Trophoblast cell (in vitro differentiated cells and primary cell): ENCODE data around the gene FUT7.
A peak's percentile ranks its signal among the peaks of the same experiment; 100 is the strongest.

Experiments used
- DNase-seq, 2 donors: peaks; one replicate each; pipeline ENCODE4 v3.0.0-alpha.2; 2016
- H2AFZ ChIP-seq: 2 replicates; pipeline ENCODE4 v1.6.1; 2013; ENCODE audit warnings: low read length, moderate library complexity, mild to moderate bottlenecking; ENCODE audit not compliant: insufficient read depth, poor library complexity
- H2AK5ac ChIP-seq: 2 replicates; pipeline ENCODE4 v1.6.1; 2013; ENCODE audit warnings: mild to moderate bottlenecking, low read length
- H2BK120ac ChIP-seq: 2 replicates; pipeline ENCODE4 v1.6.1; 2013; ENCODE audit warnings: low read length, mild to moderate bottlenecking, moderate library complexity; ENCODE audit not compliant: insufficient read depth, poor library complexity
- H2BK12ac ChIP-seq: 2 replicates; pipeline ENCODE4 v1.6.1; 2013; ENCODE audit warnings: mild to moderate bottlenecking, low read length, moderate library complexity
- H2BK5ac ChIP-seq: 2 replicates; pipeline ENCODE4 v1.6.1; 2013; ENCODE audit warnings: low read length, low read depth, moderate library complexity, mild to moderate bottlenecking; ENCODE audit not compliant: poor library complexity
- H3K14ac ChIP-seq: 2 replicates; pipeline ENCODE4 v1.6.1; 2013; ENCODE audit warnings: mild to moderate bottlenecking, low read length
- H3K18ac ChIP-seq: 2 replicates; pipeline ENCODE4 v1.6.1; 2013; ENCODE audit warnings: mild to moderate bottlenecking, low read length
- H3K23ac ChIP-seq: 2 replicates; pipeline ENCODE4 v1.6.1; 2013; ENCODE audit warnings: low read length
- H3K27ac ChIP-seq: 2 replicates; pipeline ENCODE4 v1.5.1; 2013; ENCODE audit warnings: low read depth, mild to moderate bottlenecking, inconsistent platforms, low read length, moderate library complexity
- H3K27me3 ChIP-seq: 2 replicates; pipeline ENCODE4 v1.6.1; 2013; ENCODE audit warnings: inconsistent platforms, mild to moderate bottlenecking, low read length, moderate library complexity; ENCODE audit not compliant: insufficient read depth
- H3K36me3 ChIP-seq, 2 experiments: 1 replicate in 1 of 2; 2 replicates in 1 of 2; pipeline ENCODE4 v1.6.1; 2013; ENCODE audit warnings: low read length in 2 of 2, mild to moderate bottlenecking in 2 of 2, moderate library complexity in 1 of 2; ENCODE audit not compliant: insufficient read depth in 2 of 2, control insufficient read depth in 1 of 2
- H3K4ac ChIP-seq: 2 replicates; pipeline ENCODE4 v1.6.1; 2013; ENCODE audit warnings: low read depth, mild to moderate bottlenecking, low read length, moderate library complexity
- H3K4me1 ChIP-seq, 2 experiments: 1 replicate in 1 of 2; 2 replicates in 1 of 2; pipeline ENCODE4 v1.6.1; 2013; ENCODE audit warnings: low read length in 2 of 2, mild to moderate bottlenecking in 2 of 2, moderate library complexity in 1 of 2; ENCODE audit not compliant: insufficient read depth in 2 of 2, control insufficient read depth in 1 of 2
- H3K4me2 ChIP-seq: 2 replicates; pipeline ENCODE4 v1.6.1; 2013; ENCODE audit warnings: inconsistent platforms, mild to moderate bottlenecking, low read length, moderate library complexity
- H3K4me3 ChIP-seq: 2 replicates; pipeline ENCODE4 v1.5.1; 2013; ENCODE audit warnings: mild to moderate bottlenecking, low read depth, low read length, inconsistent platforms
- H3K79me1 ChIP-seq: one replicate; pipeline ENCODE4 v1.6.1; 2013; ENCODE audit warnings: low read length
- H3K79me2 ChIP-seq: 2 replicates; pipeline ENCODE4 v1.6.1; 2013; ENCODE audit warnings: low read length, mild to moderate bottlenecking; ENCODE audit not compliant: control insufficient read depth, insufficient read depth, poor library complexity
- H3K9ac ChIP-seq: 2 replicates; pipeline ENCODE4 v1.6.1; 2013; ENCODE audit warnings: mild to moderate bottlenecking, low read length
- H3K9me3 ChIP-seq: 2 replicates; pipeline ENCODE4 v1.6.1; 2013; ENCODE audit warnings: low read depth, mild to moderate bottlenecking, control low read depth, inconsistent platforms, low read length; ENCODE audit not compliant: insufficient read depth
- H4K12ac ChIP-seq: 2 replicates; pipeline ENCODE4 v1.6.1; 2013; ENCODE audit warnings: low read depth, mild to moderate bottlenecking, low read length, moderate library complexity
- H4K8ac ChIP-seq: 2 replicates; pipeline ENCODE4 v1.6.1; 2013; ENCODE audit warnings: low read depth, mild to moderate bottlenecking, low read length, moderate library complexity
- H4K91ac ChIP-seq: one replicate; pipeline ENCODE4 v1.6.1; 2013; ENCODE audit warnings: low read depth, mild to moderate bottlenecking, low read length, moderate library complexity
- WGBS: extraction: QIAGEN DNeasy Blood & Tissue Kit; methylation state at CpG from one replicate; pipeline ENCODE4 v1.1.7; 2013; ENCODE audit warnings: missing lambda C conversion rate; ENCODE audit not compliant: insufficient read length, insufficient coverage; ENCODE audit errors: extremely low coverage; 5-methylcytosine and 5-hydroxymethylcytosine counted together

Gene FUT7

GRCh38 chr9:137066096-137066861 lies 34.4 kb upstream of the FUT7 start:
- Histone ChIP-seq H3K79me1 (peaks cover 2% of the 10 kb centered on the region), H3K9me3 (peaks cover 2% of the 10 kb centered on the region), H3K27ac (no peak overlapping the region), H2AFZ (no peak overlapping the region), H2BK12ac (no peak overlapping the region), H3K36me3 (peaks cover 2 to 3% of the 10 kb centered on the region in 2 experiments), H3K18ac (no peak overlapping the region), H3K27me3 (no peaks in the 10 kb centered on the region), H3K14ac (no peak overlapping the region), H4K12ac (no peak overlapping the region), H3K79me2 (no peaks in the 10 kb centered on the region), H3K9ac (no peak overlapping the region), H3K23ac (no peak overlapping the region), H4K8ac (no peak overlapping the region), H4K91ac (no peak overlapping the region), H3K4me3 (no peak overlapping the region), H2AK5ac (no peak overlapping the region), H2BK120ac (no peak overlapping the region), H3K4me1 (peaks cover 10 to 18% of the 10 kb centered on the region in 2 experiments), H2BK5ac (no peak overlapping the region), H3K4ac (no peak overlapping the region), H3K4me2 (no peak overlapping the region)
- no CpG with 5 or more reads among the region's 26 CpGs for WGBS
- no peak for DNase-seq

DNA sequence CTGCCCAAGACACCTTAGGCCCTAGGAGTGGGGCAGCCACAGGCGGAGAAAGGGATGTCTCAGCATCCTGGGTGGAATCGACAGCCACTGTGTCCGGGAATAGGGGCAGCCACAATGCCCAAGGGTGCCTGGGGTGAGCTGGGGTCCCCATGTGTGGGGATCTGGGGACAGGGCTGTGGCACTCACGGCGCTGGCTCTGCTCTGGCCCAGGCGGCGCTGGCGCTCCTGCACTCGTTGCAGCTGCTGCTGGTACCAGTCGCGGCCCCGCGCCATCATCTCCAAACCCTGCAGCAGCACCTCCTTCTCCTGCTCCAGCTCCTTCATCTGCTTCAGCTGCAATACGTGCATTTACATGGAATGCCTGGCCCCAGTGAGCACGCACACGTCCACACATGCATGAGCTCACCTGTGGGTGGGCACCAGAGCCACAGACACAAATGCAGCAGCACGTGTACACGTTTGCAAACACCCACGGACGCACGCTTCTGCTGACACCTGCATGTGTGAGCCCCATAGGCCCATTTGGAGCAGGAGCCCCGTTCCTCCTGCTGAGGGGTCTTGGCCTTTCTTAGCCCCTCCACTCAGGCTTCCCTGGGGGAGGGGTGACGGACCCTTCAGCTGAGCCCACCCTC lies 33.6 kb upstream of the FUT7 start:
- Histone ChIP-seq H4K8ac (no peak overlapping the region), H3K14ac (no peak overlapping the region), H3K9me3 (peaks cover 2% of the 10 kb centered on the region), H3K36me3 (peaks cover 2 to 3% of the 10 kb centered on the region in 2 experiments), H2BK120ac (no peak overlapping the region), H4K12ac (no peak overlapping the region), H2BK5ac (no peak overlapping the region), H3K79me2 (no peaks in the 10 kb centered on the region), H2BK12ac (no peak overlapping the region), H3K4me2 (no peak overlapping the region), H3K23ac (no peak overlapping the region), H3K4ac (no peak overlapping the region), H3K4me3 (no peak overlapping the region), H3K79me1 (peaks cover 2% of the 10 kb centered on the region), H2AFZ (no peak overlapping the region), H4K91ac (no peak overlapping the region), H3K27ac (no peak overlapping the region), H3K27me3 (no peaks in the 10 kb centered on the region), H3K4me1 (peaks cover 7 to 12% of the 10 kb centered on the region in 2 experiments), H3K9ac (no peak overlapping the region), H2AK5ac (no peak overlapping the region), H3K18ac (no peak overlapping the region)
- no CpG with 5 or more reads among the region's 23 CpGs for WGBS
- no peak for DNase-seq

DNA sequence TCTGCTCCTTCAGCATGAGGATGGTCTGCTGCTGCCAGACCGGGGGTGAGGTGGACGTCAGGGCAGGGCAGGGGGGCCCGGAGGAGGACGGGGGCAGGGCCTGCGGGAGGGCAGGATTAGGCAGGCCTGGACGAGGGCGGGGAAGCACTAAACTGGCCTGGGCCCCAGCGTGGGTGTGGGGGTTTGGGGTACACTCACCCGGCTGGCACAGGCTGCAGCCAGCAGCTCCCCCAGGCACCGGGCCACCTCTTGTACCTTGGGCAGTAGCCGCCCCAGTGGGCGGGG lies 32.9 kb upstream of the FUT7 start:
- H2BK5ac ChIP-seq: no peak overlapping the region
- no peak overlapping the region for H3K18ac ChIP-seq
- no peak overlapping the region for H3K4me2 ChIP-seq
- H2BK120ac ChIP-seq: no peak overlapping the region
- no peak overlapping the region for H3K27ac ChIP-seq
- peaks cover 7% of the 10 kb centered on the region in 2 experiments for H3K4me1 ChIP-seq
- H3K9me3 ChIP-seq: peaks cover 2% of the 10 kb centered on the region
- no peak overlapping the region for H3K9ac ChIP-seq
- H3K23ac ChIP-seq: no peak overlapping the region
- H3K36me3 ChIP-seq: peaks cover 2 to 3% of the 10 kb centered on the region in 2 experiments
- no peak overlapping the region for H3K4ac ChIP-seq
- no peak overlapping the region for H2AFZ ChIP-seq
- no peaks in the 10 kb centered on the region for H3K79me1 ChIP-seq
- no peak overlapping the region for H4K91ac ChIP-seq
- no peaks in the 10 kb centered on the region for H3K79me2 ChIP-seq
- no peak overlapping the region for H4K8ac ChIP-seq
- no CpG with 5 or more reads among the region's 12 CpGs for WGBS
- no peak overlapping the region for H2BK12ac ChIP-seq
- H3K27me3 ChIP-seq: no peaks in the 10 kb centered on the region
- no peak overlapping the region for H3K14ac ChIP-seq
- H2AK5ac ChIP-seq: no peak overlapping the region
- no peak overlapping the region for H4K12ac ChIP-seq
- no peak for DNase-seq
- H3K4me3 ChIP-seq: no peak overlapping the region

GRCh38 chr9:137064027-137064879 lies 32.4 kb upstream of the FUT7 start:
- no peak overlapping the region for H3K4me3 ChIP-seq
- no peaks in the 10 kb centered on the region for H3K79me2 ChIP-seq
- no peak overlapping the region for H2BK5ac ChIP-seq
- H3K4me2 ChIP-seq: no peak overlapping the region
- H3K4ac ChIP-seq: no peak overlapping the region
- no peaks in the 10 kb centered on the region for H3K27me3 ChIP-seq
- no peaks in the 10 kb centered on the region for H3K79me1 ChIP-seq
- no peak overlapping the region for H3K9ac ChIP-seq
- H2BK120ac ChIP-seq: no peak overlapping the region
- H4K12ac ChIP-seq: no peak overlapping the region
- peaks cover 1 to 3% of the 10 kb centered on the region in 2 experiments for H3K4me1 ChIP-seq
- H3K9me3 ChIP-seq: peaks cover 2% of the 10 kb centered on the region
- no peak overlapping the region for H3K27ac ChIP-seq
- H2AFZ ChIP-seq: no peak overlapping the region
- no peak overlapping the region for H3K18ac ChIP-seq
- H3K23ac ChIP-seq: no peak overlapping the region
- H3K36me3 ChIP-seq: peaks cover 2 to 3% of the 10 kb centered on the region in 2 experiments
- H2BK12ac ChIP-seq: no peak overlapping the region
- H3K14ac ChIP-seq: no peak overlapping the region
- no CpG with 5 or more reads among the region's 55 CpGs for WGBS
- peak in 1 of 2 donors; percentile 74 for DNase-seq
- no peak overlapping the region for H2AK5ac ChIP-seq
- H4K8ac ChIP-seq: no peak overlapping the region
- H4K91ac ChIP-seq: no peak overlapping the region
